ENCODE results near the gene POMT1. TPM values are rescaled to one million over a fixed set of nuclear protein-coding genes. Genes with fewer than 3 reads are reported as not detected.
"Not testable (repeated sequence)": the region's sequence is repeated elsewhere in the genome, so short reads cannot be mapped to it uniquely, and the experiment has no call there.

POMT1 gene
- total and polyA plus RNA-seq, 4 experiments from 2014 or later, result 15.6 to 58.5 (median 34.7) TPM

DNA sequence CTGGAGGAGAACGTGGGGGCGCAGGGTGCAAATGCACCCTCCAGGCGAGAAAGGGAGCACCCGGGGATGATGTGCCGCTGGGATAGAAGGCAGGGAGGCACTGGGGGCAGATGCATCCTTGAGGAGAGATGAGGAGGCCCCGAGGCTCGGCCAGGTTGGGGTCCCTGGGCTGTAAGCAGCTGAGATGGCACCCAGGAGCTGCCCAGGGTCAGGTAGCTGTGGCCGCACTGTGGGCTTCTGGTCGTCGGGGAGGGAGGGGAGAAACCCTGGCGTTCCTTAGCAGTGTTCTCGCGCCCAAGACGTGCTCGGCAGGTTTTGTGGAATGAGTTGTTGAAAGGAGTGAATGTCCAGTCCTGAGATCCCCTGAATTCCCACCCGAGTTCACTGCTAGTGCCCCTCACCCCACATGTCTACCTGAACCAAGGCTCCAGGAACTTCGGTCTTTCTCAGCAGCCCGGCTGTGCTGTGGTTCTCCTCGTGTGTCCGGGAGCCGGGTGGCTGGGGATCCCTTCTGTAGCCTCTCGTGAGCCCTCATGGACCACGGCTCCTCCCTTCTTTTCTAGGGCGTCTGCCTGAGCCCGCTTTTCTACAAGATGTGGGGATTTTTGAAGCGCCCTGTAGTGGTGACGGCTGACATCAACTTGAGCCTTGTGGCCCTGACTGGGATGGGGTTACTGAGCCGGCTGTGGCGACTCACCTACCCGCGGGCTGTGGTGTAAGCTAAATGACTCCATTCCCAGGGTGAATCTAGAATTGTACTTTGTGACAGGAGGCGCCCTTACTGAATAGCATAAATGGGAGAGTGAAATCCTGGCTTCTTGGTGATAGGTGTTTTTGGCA, 1.1 kb downstream of the POMT1 start:
- Histone ChIP-seq H3K27me3 (ENCODE audit: insufficient read depth, low read length) (no peaks in the 10 kb centered on the region), H3K36me3 (ENCODE audit: insufficient read depth, low read length) (no peaks in the 10 kb centered on the region), H3K27ac (ENCODE audit: low read depth, low read length) (peak overlapping the region; percentile 70), H3K4me3 (ENCODE audit: low read length in 2 of 2) (peak overlapping the region; percentile 74 to 86), H3K9me3 (ENCODE audit: control insufficient read depth in 1 of 2, low read length in 2 of 2) (no peaks in the 10 kb centered on the region), H3K4me1 (ENCODE audit: insufficient read depth, low read length) (peaks cover 59% of the 10 kb centered on the region)
- DNase-seq, result peak; percentile 51 to 86 (median 56)
- intact Hi-C loops (cut with micrococcal nuclease), result loop anchor here (5.0 to 10.0 kb wide), 4 partner anchors 132 to 243 kb away; partner anchors contain the start of gene FAM78A
- Mint-ChIP-seq H3K4me1 (peaks cover 41 to 71% (median 49%) of the 10 kb centered on the region in 4 donors), H3K36me3 (peaks cover 10 to 44% of the 10 kb centered on the region in 2 donors), H3K4me3 (peak overlapping the region; percentile 92 to 98 (median 94)), H3K27me3 (no peaks in the 10 kb centered on the region), H3K9me3 (peaks cover 0 to 2% (median 0%) of the 10 kb centered on the region in 8 donors), H3K27ac (peak overlapping the region; percentile 65 to 92 (median 84))
- CTCF ChIA-PET (ENCODE audit: partially characterized antibody), result interaction anchor here (0.6 to 2.2 kb wide), 6 partner anchors 56 to 165 kb away, joined by 3 to 9 read pairs (median 3); no protein-coding TSS in a partner anchor
- POLR2A ChIA-PET (ENCODE audit: partially characterized antibody), result interaction anchor here (0.5 to 2.5 kb wide), 12 partner anchors 8 to 240 kb away, joined by 3 to 9 read pairs (median 4); partner anchors contain the start of gene RAPGEF1

DNA sequence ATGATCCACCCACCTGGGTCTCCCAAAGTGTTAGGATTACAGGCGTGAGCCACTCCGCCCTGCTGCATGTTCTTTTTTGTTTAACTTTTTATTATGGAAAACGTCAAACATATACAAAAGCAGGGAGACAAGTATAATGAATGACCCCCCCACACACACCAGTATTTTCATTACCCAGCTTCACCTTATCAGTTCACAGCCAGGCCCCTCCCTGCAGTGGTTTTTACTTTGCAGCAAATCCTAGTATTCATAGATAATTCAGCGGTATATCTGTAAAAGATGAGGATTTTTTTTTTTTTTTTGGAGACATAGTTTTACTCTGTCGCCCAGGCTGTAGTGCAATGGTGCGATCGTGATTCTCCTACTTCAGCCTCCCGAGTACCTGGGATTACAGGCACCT, 2.3 kb downstream of the POMT1 start:
- Mint-ChIP-seq H3K9me3 (no peaks in the 10 kb centered on the region), H3K27me3 (no peaks in the 10 kb centered on the region), H3K27ac (peak overlapping the region in 2 of 7 donors; percentile 46 to 77), H3K4me3 (peak overlapping the region in 6 of 8 donors; percentile 59 to 94 (median 80)), H3K36me3 (peaks cover 18 to 44% of the 10 kb centered on the region in 2 donors), H3K4me1 (peaks cover 32 to 59% (median 40%) of the 10 kb centered on the region in 4 donors)
- H3K36me3 ChIP-seq (ENCODE audit: insufficient read depth, low read length), result peaks cover 10% of the 10 kb centered on the region
- ChIA-PET POLR2A (ENCODE audit: partially characterized antibody) (interaction anchor here (0.7 kb wide), 1 partner anchor 19 kb away, joined by 3 read pairs; no protein-coding TSS in a partner anchor), CTCF (ENCODE audit: partially characterized antibody) (interaction anchor here (1.9 kb wide), 1 partner anchor 86 kb away, joined by 5 read pairs; no protein-coding TSS in a partner anchor)
- intact Hi-C loops (cut with micrococcal nuclease), result loop anchor here (10.0 kb wide), 2 partner anchors 170 to 230 kb away; partner anchors contain the start of gene FAM78A
- peak in 1 of 5 donors; percentile 3 for DNase-seq
- H3K27ac ChIP-seq (ENCODE audit: low read depth, low read length), result no peak overlapping the region
- no peak overlapping the region for H3K4me3 ChIP-seq (ENCODE audit: low read length in 2 of 2)
- H3K27me3 ChIP-seq (ENCODE audit: insufficient read depth, low read length), result no peaks in the 10 kb centered on the region
- peaks cover 47% of the 10 kb centered on the region for H3K4me1 ChIP-seq (ENCODE audit: insufficient read depth, low read length)
- no peaks in the 10 kb centered on the region for H3K9me3 ChIP-seq (ENCODE audit: control insufficient read depth in 1 of 2, low read length in 2 of 2)

DNA sequence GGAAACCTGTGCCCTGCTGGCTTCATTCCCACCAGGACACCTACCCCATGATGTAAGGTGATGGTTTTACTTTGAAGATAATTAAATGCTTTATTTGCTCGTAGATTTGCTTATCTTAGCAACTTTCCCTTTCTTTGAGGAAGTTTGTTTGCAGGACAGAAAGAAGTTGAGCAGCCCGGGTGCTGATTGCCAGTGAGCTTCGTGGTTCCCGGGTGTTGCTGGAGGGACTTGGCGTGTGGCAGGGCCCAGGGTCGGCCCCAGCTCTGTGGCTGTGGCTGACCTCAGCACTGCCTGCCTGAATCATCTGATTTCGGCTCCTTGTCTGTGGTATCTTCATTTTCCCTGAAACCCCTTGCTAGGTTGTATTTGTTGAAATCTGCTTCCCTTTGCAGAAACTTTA, 8.7 kb downstream of the POMT1 start:
- H3K36me3 Mint-ChIP-seq, result peaks cover 49 to 61% of the 10 kb centered on the region in 2 donors
- intact Hi-C loops (cut with micrococcal nuclease), result no loop called here
- no peaks in the 10 kb centered on the region for H3K4me1 ChIP-seq (ENCODE audit: insufficient read depth, low read length)
- peaks cover 67% of the 10 kb centered on the region for H3K36me3 ChIP-seq (ENCODE audit: insufficient read depth, low read length)
- ChIA-PET CTCF (ENCODE audit: partially characterized antibody) (no interaction called here), POLR2A (ENCODE audit: partially characterized antibody) (interaction anchor here (1.6 kb wide), 1 partner anchor 28 kb away, joined by 3 read pairs; no protein-coding TSS in a partner anchor)
- no peak overlapping the region for H3K27ac ChIP-seq (ENCODE audit: low read depth, low read length)
- no peaks in the 10 kb centered on the region for H3K27me3 ChIP-seq (ENCODE audit: insufficient read depth, low read length)
- no peak overlapping the region for H3K4me3 Mint-ChIP-seq
- no peaks in the 10 kb centered on the region for H3K9me3 ChIP-seq (ENCODE audit: control insufficient read depth in 1 of 2, low read length in 2 of 2)
- H3K27ac Mint-ChIP-seq, result peak overlapping the region in 2 of 7 donors; percentile 43 to 89
- DNase-seq, result no peak
- H3K9me3 Mint-ChIP-seq, result peaks cover 0 to 2% (median 0%) of the 10 kb centered on the region in 8 donors
- H3K4me1 Mint-ChIP-seq, result peaks cover 0 to 7% (median under 1%) of the 10 kb centered on the region in 4 donors
- no peaks in the 10 kb centered on the region for H3K27me3 Mint-ChIP-seq
- H3K4me3 ChIP-seq (ENCODE audit: low read length in 2 of 2), result no peak overlapping the region

DNA sequence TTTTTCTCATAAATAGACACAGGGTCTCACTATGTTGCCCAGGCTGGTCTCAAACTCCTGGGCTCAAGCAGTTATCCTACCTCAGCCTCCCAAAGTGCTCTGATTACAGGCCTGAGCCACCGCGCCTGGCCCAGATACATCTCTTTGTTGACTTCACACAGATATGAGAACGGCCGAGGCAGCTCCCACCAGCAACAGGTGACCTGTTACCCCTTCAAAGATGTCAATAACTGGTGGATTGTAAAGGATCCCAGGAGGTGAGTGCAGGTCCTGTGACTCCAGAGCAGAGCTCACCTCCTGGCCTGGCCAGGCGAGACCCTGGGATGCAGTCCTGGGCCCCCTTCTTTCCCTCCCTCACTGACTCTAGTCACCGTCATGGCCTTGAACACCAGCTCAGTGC, 9.2 kb downstream of the POMT1 start:
- peak overlapping the region in 1 of 7 donors; percentile 89 for H3K27ac Mint-ChIP-seq
- Histone ChIP-seq H3K4me3 (ENCODE audit: low read length in 2 of 2) (no peak overlapping the region), H3K9me3 (ENCODE audit: control insufficient read depth in 1 of 2, low read length in 2 of 2) (no peaks in the 10 kb centered on the region), H3K27me3 (ENCODE audit: insufficient read depth, low read length) (no peaks in the 10 kb centered on the region), H3K36me3 (ENCODE audit: insufficient read depth, low read length) (peaks cover 72% of the 10 kb centered on the region), H3K4me1 (ENCODE audit: insufficient read depth, low read length) (no peaks in the 10 kb centered on the region), H3K27ac (ENCODE audit: low read depth, low read length) (no peak overlapping the region)
- peaks cover 0 to 6% (median 0%) of the 10 kb centered on the region in 4 donors for H3K4me1 Mint-ChIP-seq
- peaks cover 47 to 60% of the 10 kb centered on the region in 2 donors for H3K36me3 Mint-ChIP-seq
- H3K9me3 Mint-ChIP-seq, result peaks cover 0 to 2% (median 0%) of the 10 kb centered on the region in 8 donors
- no peaks in the 10 kb centered on the region for H3K27me3 Mint-ChIP-seq
- ChIA-PET POLR2A (ENCODE audit: partially characterized antibody) (interaction anchor here (1.1 to 1.6 kb wide), 2 partner anchors 8 to 27 kb away, joined by 3 to 4 read pairs; no protein-coding TSS in a partner anchor), CTCF (ENCODE audit: partially characterized antibody) (no interaction called here)
- H3K4me3 Mint-ChIP-seq, result no peak overlapping the region
- intact Hi-C loops (cut with micrococcal nuclease), result no loop called here
- peak in 1 of 5 donors; percentile 5 for DNase-seq

DNA sequence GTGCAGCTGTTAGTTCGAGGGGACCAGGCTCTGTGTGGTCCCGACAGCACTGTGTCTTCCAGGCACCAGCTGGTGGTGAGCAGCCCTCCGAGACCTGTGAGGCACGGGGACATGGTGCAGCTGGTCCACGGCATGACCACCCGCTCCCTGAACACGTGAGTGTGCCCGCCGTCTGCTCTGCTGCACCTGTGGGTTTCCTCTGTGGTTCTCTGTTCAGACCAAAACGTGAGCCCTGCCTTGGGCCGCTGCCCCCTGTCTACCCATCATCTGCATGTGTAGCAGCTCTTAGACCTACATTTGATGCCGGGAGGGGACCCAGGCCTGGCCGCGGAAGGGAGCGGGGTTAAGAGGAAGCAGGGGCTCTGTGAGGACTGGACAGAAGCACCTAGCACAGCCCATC, 10.5 kb downstream of the POMT1 start:
- no peaks in the 10 kb centered on the region for H3K9me3 ChIP-seq (ENCODE audit: control insufficient read depth in 1 of 2, low read length in 2 of 2)
- Mint-ChIP-seq H3K27ac (peak overlapping the region in 1 of 7 donors; percentile 17), H3K9me3 (peaks cover 0 to 2% (median 0%) of the 10 kb centered on the region in 8 donors), H3K4me3 (no peak overlapping the region), H3K27me3 (no peaks in the 10 kb centered on the region), H3K36me3 (peaks cover 47 to 64% of the 10 kb centered on the region in 2 donors), H3K4me1 (peaks cover 0 to 6% (median 0%) of the 10 kb centered on the region in 4 donors)
- DNase-seq, result peak in 1 of 5 donors; percentile 2
- H3K4me1 ChIP-seq (ENCODE audit: insufficient read depth, low read length), result no peaks in the 10 kb centered on the region
- no peaks in the 10 kb centered on the region for H3K27me3 ChIP-seq (ENCODE audit: insufficient read depth, low read length)
- no peak overlapping the region for H3K4me3 ChIP-seq (ENCODE audit: low read length in 2 of 2)
- H3K27ac ChIP-seq (ENCODE audit: low read depth, low read length), result no peak overlapping the region
- intact Hi-C loops (cut with micrococcal nuclease), result no loop called here
- H3K36me3 ChIP-seq (ENCODE audit: insufficient read depth, low read length), result peaks cover 82% of the 10 kb centered on the region
- ChIA-PET CTCF (ENCODE audit: partially characterized antibody) (interaction anchor here (0.6 kb wide), 1 partner anchor 868 kb away, joined by 3 read pairs; no protein-coding TSS in a partner anchor), POLR2A (ENCODE audit: partially characterized antibody) (interaction anchor here (1.0 kb wide), 1 partner anchor 12 kb away, joined by 5 read pairs; no protein-coding TSS in a partner anchor)

DNA sequence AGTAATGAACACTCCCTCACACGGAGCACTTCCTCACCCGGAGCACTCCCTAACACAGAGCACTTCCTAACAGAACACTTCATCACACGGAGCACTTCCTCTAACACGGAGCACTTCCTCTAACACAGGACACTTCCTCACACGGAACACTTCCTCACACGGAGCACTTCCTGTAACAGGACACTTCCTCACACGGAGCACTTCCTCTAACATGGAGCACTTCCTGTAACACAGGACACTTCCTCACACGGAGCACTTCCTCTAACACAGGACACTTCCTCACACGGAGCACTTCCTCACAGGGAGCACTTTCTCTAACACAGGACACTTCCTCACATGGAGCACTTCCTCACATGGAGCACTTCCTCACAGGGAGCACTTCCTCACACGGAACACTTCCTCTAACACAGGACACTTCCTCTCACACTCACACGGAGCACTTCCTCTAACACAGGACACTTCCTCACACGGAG, 12.9 kb downstream of the POMT1 start:
- H3K27me3 ChIP-seq (ENCODE audit: insufficient read depth, low read length); H3K4me3 Mint-ChIP-seq; H3K4me1 Mint-ChIP-seq; H3K4me3 ChIP-seq (ENCODE audit: low read length in 2 of 2); H3K9me3 Mint-ChIP-seq; intact Hi-C loops (cut with micrococcal nuclease); CTCF ChIA-PET (ENCODE audit: partially characterized antibody); H3K4me1 ChIP-seq (ENCODE audit: insufficient read depth, low read length); H3K27ac Mint-ChIP-seq; H3K27ac ChIP-seq (ENCODE audit: low read depth, low read length); H3K27me3 Mint-ChIP-seq; H3K9me3 ChIP-seq (ENCODE audit: control insufficient read depth in 1 of 2, low read length in 2 of 2); POLR2A ChIA-PET (ENCODE audit: partially characterized antibody): not testable (repeated sequence)
- H3K36me3 Mint-ChIP-seq, result peaks cover 46 to 70% of the 10 kb centered on the region in 2 donors
- DNase-seq, result peak in 1 of 5 donors; percentile 15
- H3K36me3 ChIP-seq (ENCODE audit: insufficient read depth, low read length), result peaks cover 90% of the 10 kb centered on the region

DNA sequence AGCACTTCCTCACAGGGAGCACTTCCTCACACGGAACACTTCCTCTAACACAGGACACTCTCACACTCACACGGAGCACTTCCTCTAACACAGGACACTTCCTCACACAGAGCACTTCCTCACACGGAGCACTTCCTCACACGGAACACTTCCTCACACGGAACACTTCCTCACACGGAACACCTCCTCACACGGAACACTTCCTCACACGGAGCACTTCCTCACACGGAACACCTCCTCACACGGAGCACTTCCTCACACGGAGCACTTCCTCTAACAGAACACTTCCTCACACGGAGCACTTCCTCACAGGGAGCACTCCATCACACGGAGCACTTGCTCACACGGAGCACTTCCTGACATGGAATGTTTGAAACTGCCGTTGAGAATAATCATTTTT, 13.4 kb downstream of the POMT1 start:
- CTCF ChIA-PET (ENCODE audit: partially characterized antibody), result no interaction called here
- H3K36me3 ChIP-seq (ENCODE audit: insufficient read depth, low read length), result peaks cover 87% of the 10 kb centered on the region
- Mint-ChIP-seq H3K9me3 (peaks cover 0 to 2% (median 0%) of the 10 kb centered on the region in 8 donors), H3K27me3 (no peaks in the 10 kb centered on the region), H3K4me3 (no peak overlapping the region), H3K27ac (no peak overlapping the region), H3K36me3 (peaks cover 42 to 66% of the 10 kb centered on the region in 2 donors), H3K4me1 (peaks cover 0 to 3% (median 0%) of the 10 kb centered on the region in 4 donors)
- POLR2A ChIA-PET (ENCODE audit: partially characterized antibody), result no interaction called here
- H3K4me3 ChIP-seq (ENCODE audit: low read length in 2 of 2), result no peak overlapping the region
- H3K4me1 ChIP-seq (ENCODE audit: insufficient read depth, low read length), result no peaks in the 10 kb centered on the region
- H3K27ac ChIP-seq (ENCODE audit: low read depth, low read length), result no peak overlapping the region
- H3K9me3 ChIP-seq (ENCODE audit: control insufficient read depth in 1 of 2, low read length in 2 of 2), result no peaks in the 10 kb centered on the region
- intact Hi-C loops (cut with micrococcal nuclease), result no loop called here
- DNase-seq, result no peak
- H3K27me3 ChIP-seq (ENCODE audit: insufficient read depth, low read length), result no peaks in the 10 kb centered on the region
